Stimulated activated CD4-positive, alpha-beta T cell treated with anti-CD3 and anti-CD28 coated beads, Interleukin-15, amount 100 ng/mL, for 48 hours (primary cell): ENCODE data around the gene ARV1.
"Not testable (repeated sequence)": the region's sequence is repeated elsewhere in the genome, so short reads cannot be mapped to it uniquely, and the experiment has no call there.

Source experiments
- DNase-seq, 2 donors: peaks; one replicate each; pipeline ENCODE4 v3.0.0-alpha.2; 2020; ENCODE audit warnings: low read depth in 2 of 2

ARV1 gene

DNA sequence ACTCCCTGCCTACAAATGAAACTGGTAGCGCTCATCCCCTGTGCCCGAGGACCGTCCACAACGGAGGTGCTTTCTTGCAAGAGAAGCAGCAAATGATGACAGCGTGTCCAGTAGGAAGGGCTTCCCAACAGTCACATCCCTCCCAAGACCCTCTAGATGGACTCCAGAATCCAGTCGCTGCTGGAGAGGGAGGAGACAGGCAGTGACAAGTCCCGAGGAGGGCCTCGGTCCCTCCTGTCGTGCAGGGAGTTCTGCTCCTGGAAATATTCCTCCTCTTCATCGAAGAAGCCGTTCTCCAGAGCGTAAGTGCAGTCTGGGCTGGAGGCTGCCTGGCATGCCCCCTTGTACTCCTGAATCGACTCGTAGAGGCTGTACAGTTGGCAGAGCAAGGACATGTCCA is 40.8 kb downstream of the ARV1 start:
- DNase-seq, result no peak

GRCh38 chr1:231020139-231020601 is 41.3 kb downstream of the ARV1 start:
- DNase-seq, result no peak

- DNase-seq, result no peak
These were observed 41.9 kb downstream of the ARV1 start for GRCh38 chr1:231020816-231021215.

GRCh38 chr1:231021540-231022031 is 42.7 kb downstream of the ARV1 start:
- DNase-seq, result no peak

- DNase-seq, result not testable (repeated sequence)
These were observed 43.6 kb downstream of the ARV1 start for GRCh38 chr1:231022543-231022942.

DNA sequence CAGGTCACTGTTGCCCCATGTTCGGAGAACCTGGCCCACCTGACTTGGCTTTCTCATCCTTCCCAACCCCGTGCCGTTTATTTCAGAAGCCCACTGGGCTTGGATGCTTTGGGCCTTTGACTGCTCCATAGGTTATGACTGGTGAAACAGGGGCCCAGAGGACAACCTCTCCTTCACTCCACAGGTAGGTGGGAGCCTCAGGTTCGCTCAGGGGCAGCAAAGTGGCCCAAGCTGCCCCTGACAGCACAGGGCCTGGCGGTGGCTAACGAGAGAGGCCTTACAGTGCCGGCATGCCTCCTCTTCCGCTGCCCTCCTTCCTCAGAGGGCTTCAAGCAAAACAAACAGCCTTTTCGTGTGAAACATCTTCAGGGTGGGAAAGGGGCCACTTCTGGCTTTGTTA is 44.3 kb downstream of the ARV1 start:
- no peak for DNase-seq

DNA sequence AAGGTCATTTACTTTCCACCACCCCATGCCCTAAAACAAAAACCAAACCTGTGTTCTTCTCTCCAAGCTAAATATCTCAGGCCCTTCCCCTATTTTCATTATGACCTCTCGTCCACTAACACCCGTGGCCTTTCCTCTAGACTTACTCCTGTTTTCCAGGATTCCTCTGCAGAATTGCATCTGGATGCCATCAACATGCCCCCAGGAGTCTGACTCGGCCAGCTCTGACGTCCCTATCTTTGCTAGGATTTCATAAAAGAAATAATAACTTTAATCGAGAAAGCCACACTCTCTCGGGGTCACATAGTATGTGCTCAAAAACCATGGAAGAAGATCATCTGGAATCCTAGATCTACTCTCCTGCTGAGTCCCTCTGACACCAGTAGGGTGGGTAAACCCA is 47.7 kb downstream of the ARV1 start:
- DNase-seq, result no peak

GRCh38 chr1:231027136-231027925 is 48.4 kb downstream of the ARV1 start:
- no peak for DNase-seq

GRCh38 chr1:231027971-231028370 is 49.1 kb downstream of the ARV1 start:
- DNase-seq, result no peak

DNA sequence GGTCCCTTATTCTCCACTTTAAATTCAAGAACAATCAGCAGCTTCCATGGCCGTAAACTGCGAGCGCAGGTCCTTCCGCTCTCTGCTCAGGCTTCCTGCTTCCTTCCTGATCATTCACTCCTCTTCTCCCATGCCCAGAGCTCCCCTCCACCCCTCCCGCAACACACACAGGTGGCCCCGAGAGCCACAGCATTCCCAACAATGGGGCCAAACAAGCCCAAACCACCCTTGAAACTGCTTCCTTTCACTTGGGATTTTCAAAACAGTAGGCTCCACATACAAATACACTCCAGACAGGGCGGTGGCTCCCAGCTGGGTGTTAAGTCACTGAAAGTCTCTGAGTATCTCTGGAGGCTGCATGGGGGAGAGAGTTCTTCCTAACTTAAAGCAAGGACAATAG is 49.8 kb downstream of the ARV1 start:
- no peak for DNase-seq

DNA sequence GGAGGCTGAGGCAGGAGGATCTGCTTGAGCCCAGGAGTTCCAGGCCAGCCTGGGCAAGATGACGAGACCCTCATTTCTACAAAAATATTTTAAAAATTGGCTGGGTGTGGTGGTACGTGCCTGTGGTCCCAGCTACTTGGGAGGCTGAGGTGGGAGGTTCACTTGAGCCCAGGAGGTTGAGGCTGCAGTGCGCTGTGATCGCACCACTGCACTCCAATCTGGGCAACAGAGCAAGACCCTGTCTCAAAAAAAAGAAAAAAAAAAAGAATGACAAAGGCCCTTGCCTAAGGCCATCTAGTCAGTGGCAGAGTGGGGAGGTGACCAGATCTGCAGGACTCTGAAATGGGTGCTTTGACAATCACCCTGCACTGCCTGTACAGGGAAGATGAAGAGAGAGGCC is 50.4 kb downstream of the ARV1 start:
- DNase-seq, result not testable (repeated sequence)

- no peak for DNase-seq
These were observed 50.9 kb downstream of the ARV1 start for GRCh38 chr1:231029841-231030240.

GRCh38 chr1:231032963-231033362 is 54.1 kb downstream of the ARV1 start:
- DNase-seq, result no peak

DNA sequence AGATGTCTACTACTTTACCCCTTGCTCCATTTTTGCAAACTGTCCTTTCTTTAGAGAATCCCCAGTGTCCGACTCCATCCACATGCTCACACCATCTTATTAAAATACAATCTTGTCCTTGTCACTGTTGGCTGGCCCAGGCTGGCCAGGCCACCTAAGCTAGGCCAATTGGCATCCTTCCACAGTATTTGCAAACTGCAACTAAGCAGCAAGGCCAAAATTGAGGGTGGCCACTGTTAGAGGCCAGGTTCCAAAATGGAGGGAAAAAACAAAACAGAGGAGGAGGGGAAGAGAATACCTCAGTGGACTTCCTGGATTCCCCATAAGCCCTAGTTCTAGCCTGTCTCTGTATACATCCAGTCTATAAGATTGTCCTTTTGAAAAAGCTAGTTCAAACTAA is 56.9 kb downstream of the ARV1 start:
- DNase-seq, result no peak

DNA sequence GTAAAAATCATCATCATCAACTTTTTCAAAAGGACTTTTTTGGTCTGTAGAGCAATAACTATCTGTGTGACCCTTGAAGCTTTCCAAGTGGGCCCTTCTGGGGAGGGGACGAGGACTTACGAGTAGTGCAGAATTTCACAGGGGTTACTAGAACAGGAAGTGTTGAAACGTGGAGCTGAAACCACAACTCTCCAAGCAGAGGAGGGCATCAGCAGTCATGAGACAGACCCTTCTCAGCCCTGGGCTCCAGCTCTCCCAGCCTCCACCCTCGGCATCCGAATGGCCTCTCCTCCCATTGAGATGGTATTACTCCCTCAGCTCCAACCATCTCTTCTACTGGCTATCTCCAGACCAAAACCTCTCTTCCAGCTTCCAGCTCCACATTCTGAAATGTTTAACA is 57.5 kb downstream of the ARV1 start:
- no peak for DNase-seq

DNA sequence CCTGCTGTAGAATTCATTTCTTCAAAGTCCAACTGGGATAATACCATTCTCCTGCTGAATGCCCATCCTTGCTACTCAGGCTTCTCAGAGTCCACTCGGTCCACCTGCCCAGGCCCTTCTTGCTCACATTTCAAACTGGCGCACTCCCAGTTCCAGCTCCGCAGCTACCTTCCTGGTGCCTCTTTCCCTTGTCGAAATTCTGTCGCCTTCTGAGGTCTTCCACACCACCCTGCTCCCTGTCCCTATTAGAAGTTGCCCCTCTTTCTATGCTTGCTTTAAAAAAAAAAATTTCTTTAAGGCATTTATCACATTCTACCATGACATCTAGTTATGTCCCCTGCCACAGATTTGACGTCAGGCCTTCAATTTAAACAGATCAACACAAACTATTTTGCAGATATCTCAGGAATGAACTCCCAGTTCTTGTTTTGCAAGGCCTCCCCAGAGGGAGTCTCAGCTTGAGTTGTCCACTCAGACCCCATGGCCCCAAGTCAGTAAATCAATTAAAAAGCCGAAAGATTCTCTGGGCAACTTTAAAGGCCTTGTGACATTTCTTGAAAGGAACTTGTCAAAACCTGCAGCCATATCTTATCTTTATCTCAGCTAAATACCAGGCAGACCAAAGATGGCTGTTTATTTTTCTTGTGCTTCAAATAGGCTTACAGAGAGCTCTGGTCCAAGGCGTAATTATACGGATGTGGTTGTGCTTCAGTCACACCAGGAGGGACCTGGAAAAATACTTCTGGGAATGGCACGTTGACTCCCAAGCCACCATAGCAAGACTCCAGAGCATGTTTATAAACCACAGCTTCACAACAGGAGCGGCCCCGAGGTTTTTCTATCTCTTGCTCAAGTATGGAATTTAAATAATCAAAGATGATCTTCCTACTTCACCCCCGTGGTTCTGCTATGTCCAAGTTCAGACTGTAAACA is 59.0 kb downstream of the ARV1 start:
- no peak for DNase-seq

DNA sequence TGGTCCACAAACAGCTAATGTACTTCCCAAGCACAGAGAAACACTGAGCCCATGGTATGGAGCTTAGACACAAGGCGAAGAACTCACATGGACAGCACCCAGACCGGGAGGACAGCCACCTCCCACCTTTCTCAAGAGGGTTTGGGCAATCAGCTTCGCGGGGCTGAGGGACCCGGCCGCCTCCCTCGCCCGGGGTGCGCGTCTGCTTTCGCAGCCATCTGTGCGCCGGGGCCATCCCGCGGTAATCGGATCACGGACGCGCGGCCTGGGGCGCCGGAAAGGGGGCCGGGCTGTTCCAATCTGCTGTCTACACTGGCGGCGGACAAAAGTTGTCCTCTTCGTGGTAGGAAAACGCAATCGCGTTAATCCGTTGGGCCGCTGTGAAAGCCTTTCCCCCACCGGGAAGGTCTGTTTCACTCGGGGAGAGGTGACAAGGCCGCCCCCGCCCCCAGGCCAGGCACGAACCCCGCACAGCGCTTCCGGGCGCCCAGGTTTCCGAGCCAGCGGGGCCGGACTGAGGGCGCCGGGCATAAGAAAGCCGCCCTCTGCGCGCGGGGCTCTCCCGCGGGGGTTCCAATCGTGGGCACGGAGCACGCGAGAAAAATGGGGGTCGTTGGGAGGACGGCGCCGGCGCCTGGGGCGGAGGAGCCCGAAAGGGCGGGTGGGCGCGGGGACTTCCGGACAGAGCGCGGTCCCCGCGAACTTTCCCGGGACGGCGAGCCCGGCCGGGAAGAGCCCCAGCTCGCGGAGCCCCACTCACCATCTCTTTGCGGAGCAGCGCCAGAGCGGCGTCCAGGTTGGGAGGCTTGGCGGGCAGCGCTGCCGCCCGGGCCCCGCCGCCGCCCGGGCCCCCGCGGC is 60.5 kb downstream of the ARV1 start:
- DNase-seq, result no peak

DNA sequence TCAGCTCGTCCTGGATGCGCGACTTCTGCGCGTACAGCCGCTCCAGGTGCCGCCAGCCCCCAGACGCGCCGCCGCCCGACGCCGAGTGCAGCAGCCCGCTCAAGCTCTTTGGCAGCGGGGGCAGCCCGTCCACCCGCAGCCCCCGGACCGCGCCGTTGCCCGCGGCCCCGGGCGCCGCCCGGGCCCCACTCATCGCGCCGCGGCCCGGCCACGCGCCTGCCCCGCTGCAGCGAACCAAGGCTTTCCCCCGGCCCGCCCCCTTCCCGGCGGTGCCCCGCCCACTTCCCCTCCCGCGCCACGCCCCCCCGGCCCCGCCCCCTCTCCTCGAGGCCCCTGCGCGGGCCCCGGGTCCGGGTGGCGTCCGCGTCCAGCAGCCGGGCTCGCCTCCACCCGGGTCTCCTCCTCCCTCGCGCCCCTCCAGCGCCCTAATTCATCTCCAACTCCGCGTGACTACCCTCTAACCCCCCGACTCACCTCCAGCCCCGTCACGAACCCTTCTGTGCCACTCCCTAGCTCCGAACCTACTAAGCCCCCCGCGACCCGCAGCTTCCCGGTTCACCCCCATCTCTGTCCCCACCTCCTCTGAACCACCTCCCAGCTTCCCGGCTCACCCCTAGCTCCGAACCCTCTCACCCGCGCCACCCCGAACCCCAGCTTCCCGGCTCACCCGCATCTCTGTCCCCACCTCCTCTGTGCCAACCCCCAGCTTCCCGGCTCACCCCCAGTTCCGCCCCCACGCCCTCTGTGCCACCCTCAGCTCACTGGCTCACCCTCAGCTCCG is 61.3 kb downstream of the ARV1 start, which contains the start of gene FAM89A:
TSS of gene FAM89A (minus strand) at position 236 of the 781 bp plus-strand sequence. CDS start at position 193, 43 bp downstream.
- peak; percentile 46 to 58 for DNase-seq

DNA sequence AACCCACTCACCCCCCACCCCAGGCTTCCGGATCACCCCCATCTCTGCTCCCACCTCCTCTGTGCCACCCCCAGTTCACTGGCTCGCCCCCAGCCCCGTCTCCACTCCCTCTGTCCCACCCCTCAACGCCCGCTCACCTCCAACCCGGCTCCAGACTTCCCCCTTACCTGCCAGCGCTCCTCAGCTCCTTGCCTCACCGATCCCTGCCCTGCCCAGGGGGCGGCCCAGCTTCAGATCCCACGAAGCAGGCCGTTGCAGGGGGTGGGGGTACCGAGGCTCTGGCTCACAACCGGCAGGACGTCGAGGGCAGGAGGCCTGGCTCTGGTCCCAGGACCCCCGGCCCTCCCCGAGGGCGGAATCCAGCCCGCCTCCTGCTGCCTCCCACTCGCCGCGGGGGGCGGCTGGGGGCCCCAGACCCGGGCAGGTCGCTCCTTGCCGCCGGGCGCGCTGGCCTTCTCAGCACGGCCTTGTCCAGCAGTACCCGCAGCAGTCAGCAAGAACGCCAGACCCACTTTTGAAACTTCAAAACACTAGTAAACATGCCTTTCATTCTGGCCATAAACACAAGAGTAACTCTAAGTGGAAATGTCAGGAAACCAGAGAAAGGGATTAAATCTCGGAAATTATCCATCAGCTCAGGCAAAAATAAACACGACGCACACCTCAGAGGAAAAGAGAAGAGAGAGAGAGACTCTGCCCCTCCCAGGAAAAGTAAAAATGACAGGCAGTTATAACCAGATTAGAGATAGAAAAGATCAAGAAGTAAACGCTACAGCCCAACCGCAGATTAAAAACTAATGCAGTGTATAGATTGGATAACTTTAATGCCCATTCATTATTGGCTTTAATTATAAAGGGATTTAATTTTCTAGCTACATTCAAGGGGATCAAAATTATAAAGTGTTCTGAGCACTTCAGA is 62.2 kb downstream of the ARV1 start:
- no peak for DNase-seq
